ENCODE results near the gene APOBR.
"Not testable (repeated sequence)": the region's sequence is repeated elsewhere in the genome, so short reads cannot be mapped to it uniquely, and the experiment has no call there.

Gene APOBR

DNA sequence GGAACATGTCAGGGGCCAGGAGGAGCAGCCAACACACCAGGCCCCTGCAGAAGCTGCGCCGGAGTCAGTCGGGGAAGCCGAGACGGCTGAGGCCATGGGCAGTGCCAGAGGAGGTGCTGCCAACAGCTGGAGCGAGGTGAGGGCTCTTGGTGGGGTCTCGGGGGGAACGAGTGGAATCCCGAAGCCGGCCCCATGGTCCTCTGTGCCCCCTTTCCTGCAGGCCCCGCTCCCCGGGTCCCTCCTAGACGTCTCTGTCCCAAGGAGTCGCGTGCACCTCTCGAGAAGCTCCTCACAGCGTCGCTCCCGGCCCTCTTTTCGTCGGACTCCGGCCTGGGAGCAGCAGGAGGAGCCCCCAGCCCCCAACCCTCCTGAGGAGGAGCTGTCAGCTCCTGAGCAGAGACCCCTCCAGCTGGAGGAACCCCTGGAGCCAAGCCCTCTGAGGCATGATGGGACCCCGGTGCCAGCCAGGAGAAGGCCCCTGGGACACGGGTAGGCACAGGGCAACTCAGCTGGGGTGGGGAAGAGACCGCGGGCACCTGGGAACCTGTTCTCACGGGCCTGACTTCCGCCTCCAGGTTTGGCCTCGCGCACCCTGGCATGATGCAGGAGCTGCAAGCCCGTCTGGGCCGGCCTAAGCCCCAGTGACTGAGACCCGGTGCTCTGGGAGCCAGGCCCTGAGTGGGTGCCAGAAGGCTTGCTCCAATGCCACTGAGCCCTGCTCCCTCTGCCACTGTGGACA, 3.6 kb downstream of the APOBR start:
- TF ChIP-seq CTCF (IDR thresholded peaks at IDR 0.05; ENCODE audit: insufficient read depth, low read length, poor library complexity, severe bottlenecking): no peak
- no peaks in the 10 kb centered on the region for H3K27me3 ChIP-seq (replicated peaks; ENCODE audit: control insufficient read depth, insufficient read depth, low read length)
- no peak for DNase-seq (ENCODE audit: extremely low read depth, insufficient read length)
- no peak overlapping the region for H3K4me3 ChIP-seq (replicated peaks; ENCODE audit: low read depth, low read length)
- no peaks in the 10 kb centered on the region for H3K36me3 ChIP-seq (ENCODE audit: control insufficient read depth, insufficient read depth, low read length)

- TF ChIP-seq CTCF (IDR thresholded peaks at IDR 0.05; ENCODE audit: insufficient read depth, low read length, poor library complexity, severe bottlenecking): no peak
Measured at GRCh38 chr16:28498666-28499381, 4.4 kb downstream of the APOBR start.

DNA sequence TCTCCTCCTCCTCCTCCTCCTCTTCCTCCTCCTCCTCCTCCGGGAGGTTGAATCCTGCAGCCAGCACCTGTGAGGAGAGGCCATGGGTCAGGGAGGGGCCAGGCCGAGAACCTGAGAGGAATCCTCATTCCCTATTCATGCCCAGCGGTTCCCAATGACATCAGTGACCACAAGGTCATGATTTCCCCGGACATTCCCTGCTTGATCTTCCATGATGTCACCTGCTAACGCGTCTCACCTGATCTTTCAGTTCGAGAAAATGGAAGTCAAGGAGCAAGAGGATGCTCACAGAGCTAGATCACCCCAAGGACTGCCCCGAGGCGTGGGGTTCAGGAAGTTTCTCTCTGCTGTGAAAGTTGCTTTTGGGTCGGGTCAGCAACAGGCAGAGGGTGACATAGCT, 5.4 kb downstream of the APOBR start:
- Histone ChIP-seq H3K4me3 (replicated peaks; ENCODE audit: low read depth, low read length) (no peak overlapping the region), H3K36me3 (ENCODE audit: control insufficient read depth, insufficient read depth, low read length) (no peaks in the 10 kb centered on the region), H3K27me3 (replicated peaks; ENCODE audit: control insufficient read depth, insufficient read depth, low read length) (no peaks in the 10 kb centered on the region)
- no peak for TF ChIP-seq CTCF (IDR thresholded peaks at IDR 0.05; ENCODE audit: insufficient read depth, low read length, poor library complexity, severe bottlenecking)
- DNase-seq (ENCODE audit: extremely low read depth, insufficient read length): no peak

More at GRCh38 chr16:28498666-28499381, 4.4 kb downstream of the APOBR start:
- H3K4me3 ChIP-seq (replicated peaks; ENCODE audit: low read depth, low read length): no peak overlapping the region
- DNase-seq (ENCODE audit: extremely low read depth, insufficient read length): no peak
- no peaks in the 10 kb centered on the region for H3K27me3 ChIP-seq (replicated peaks; ENCODE audit: control insufficient read depth, insufficient read depth, low read length)
- H3K36me3 ChIP-seq (ENCODE audit: control insufficient read depth, insufficient read depth, low read length): no peaks in the 10 kb centered on the region

GRCh38 chr16:28500476-28501180, 6.2 kb downstream of the APOBR start:
- H3K27me3 ChIP-seq (replicated peaks; ENCODE audit: control insufficient read depth, insufficient read depth, low read length); H3K36me3 ChIP-seq (ENCODE audit: control insufficient read depth, insufficient read depth, low read length); DNase-seq (ENCODE audit: extremely low read depth, insufficient read length); H3K4me3 ChIP-seq (replicated peaks; ENCODE audit: low read depth, low read length): not testable (repeated sequence)

- no peaks in the 10 kb centered on the region for H3K36me3 ChIP-seq (ENCODE audit: control insufficient read depth, insufficient read depth, low read length)
- no peak for TF ChIP-seq CTCF (IDR thresholded peaks at IDR 0.05; ENCODE audit: insufficient read depth, low read length, poor library complexity, severe bottlenecking)
- H3K4me3 ChIP-seq (replicated peaks; ENCODE audit: low read depth, low read length): no peak overlapping the region
- DNase-seq (ENCODE audit: extremely low read depth, insufficient read length): no peak
- H3K27me3 ChIP-seq (replicated peaks; ENCODE audit: control insufficient read depth, insufficient read depth, low read length): no peaks in the 10 kb centered on the region
Measured at GRCh38 chr16:28501258-28502232, 7.1 kb downstream of the APOBR start.
